SH-SY5Y (cell line): ENCODE results near the gene ZBTB7C.
A peak's percentile ranks its signal among the peaks of the same experiment; 100 is the strongest.

Experiments
- GATA2 ChIP-seq: IDR thresholded peaks from 2 replicates; pipeline ENCODE4 v1.6.1; 2011; ENCODE audit warnings: mild to moderate bottlenecking, low read depth, low read length
- GATA3 ChIP-seq: IDR thresholded peaks from 2 replicates; pipeline ENCODE4 v1.6.1; 2011; ENCODE audit warnings: low read depth, mild to moderate bottlenecking, low read length, moderate library complexity

ZBTB7C gene

DNA sequence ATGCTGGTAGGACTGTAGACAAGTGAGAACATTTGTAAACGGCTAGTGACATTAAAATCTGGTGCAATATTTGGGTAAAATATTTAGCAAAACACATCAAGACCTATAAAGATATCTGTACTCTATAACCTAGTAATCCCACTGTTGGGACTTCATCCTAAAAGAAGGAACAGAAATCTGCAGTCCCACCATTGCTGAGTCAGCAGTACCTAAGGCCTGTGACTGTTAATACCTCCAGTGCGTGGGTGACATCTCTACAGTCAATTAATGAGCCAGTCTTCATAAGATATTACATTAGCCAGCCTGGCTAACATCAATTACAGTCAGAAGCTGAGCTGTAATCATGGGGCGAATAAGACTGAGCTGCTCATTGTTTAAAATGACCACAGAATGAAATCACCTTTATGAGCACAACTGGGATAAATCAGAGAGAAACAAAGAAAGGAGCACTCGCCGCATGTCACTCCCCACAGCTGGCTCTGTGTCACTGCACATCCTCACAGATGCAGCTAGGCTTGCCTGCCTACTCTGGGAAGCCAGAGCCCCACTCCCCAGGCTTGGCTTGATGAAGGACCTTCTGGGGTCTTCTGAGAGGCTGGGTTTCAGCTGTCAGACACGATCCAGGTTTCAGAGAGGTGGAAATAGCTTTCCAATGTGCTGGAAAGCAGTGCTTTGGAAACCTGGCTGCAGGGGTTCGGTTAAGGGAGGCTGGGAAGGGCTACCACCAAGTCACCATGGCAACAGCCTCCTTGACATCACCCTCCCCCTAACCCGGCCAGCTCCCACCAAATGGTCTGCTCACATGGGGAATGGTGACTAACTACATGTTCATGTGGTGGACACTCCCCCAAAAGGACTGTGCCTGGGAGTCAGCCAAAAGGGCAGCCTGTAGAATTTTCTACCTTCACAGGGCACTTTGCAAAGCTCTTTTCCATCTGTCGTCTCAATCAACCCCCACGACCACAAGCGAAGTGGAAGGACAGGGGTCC lies 145.0 kb downstream of the ZBTB7C start:
- TF ChIP-seq GATA2 (no peak), GATA3 (no peak)

DNA sequence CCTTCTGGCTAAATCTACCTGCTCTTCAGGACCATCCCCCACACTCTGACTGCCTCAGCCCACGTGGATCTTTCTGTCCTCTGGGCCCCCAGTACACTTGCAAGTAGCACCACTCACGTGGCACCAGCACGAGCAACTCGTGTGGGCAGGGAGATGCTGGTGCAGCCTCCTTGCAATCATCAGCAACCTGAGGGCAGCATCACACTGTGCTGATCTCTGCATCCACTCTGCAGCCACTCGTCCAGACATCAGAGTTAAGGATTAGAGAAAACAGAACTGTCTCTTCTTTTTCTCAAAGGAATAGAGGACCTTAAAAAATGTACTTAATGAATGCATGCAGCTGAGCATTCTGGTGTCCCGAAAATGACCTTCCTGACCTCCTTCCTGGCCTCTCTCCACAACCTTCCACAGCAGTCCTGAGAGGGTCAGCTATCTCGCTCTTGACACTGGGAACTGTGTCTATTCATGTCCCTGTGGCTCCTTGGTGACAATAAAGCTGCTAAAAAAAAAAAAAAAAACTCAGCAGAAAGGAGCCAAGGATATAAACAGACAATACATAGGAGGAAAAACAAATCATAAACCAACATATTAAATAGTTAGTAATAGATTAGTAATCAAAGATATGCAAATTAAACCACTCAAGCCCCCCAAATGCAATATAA lies 145.9 kb downstream of the ZBTB7C start:
- TF ChIP-seq GATA3 (no peak), GATA2 (no peak)

DNA sequence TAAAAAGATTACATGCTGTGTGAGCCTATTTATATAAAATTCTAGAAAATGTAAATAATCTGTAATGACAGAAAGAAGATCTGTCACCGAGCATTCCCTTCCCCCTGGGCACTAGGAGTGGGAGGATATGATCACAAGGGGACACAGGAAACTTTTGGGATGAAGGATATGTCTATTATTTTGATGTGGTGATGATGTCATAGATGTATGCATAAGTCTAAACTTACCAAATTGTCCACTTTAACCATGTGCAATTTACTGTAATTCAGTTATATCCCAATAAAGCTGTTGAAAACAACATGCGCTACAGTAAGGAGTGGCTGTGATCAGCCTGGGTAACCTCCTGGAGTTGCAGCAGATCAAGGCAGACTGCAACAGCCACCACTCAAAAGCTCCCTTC lies 148.9 kb downstream of the ZBTB7C start:
- no peak for TF ChIP-seq GATA2
- no peak for TF ChIP-seq GATA3

DNA sequence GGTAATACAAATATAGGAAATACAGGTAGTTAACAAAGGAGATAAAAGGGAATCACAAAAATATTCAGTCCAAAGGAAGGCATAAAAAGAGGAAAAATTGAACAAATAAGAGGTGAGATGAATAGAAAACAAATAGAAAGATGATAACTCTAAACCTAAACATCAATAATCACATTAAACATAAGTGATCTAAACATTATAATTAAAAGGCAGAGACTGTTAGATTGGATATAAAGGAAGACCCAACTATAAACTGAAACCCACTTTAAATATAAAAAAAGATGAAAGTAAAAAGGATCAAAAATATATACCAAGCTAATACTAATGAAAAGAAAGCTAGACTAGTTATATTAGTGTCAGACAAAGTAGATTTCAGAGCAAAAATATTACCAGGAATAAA lies 152.3 kb downstream of the ZBTB7C start:
- TF ChIP-seq GATA2, result no peak
- no peak for TF ChIP-seq GATA3

DNA sequence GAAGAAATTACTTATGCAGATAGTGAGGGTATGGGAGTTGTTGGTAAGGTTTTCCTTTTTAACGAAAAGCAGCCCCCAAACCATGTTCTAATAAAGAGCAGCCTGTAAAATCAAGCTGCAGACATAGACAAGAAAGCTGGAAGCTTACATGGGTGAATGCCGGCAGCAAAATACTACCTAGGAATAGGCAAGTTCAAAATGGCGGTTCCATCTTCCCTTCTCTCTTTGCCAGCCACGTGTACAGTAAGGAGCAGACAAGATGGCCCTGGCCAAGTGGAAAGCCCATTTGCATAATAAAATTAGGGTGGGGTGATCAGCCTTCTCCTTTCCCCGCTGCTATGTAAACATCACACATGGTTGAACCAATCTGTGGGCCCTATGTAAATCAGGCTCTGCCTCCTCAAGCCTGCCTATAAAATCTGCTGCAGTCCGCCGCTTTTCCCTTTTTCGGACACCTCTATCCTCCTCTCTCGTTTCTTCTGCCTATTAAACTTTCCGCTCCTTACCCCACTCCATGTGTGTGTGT lies 155.0 kb downstream of the ZBTB7C start:
- TF ChIP-seq GATA2 (no peak), GATA3 (no peak)

DNA sequence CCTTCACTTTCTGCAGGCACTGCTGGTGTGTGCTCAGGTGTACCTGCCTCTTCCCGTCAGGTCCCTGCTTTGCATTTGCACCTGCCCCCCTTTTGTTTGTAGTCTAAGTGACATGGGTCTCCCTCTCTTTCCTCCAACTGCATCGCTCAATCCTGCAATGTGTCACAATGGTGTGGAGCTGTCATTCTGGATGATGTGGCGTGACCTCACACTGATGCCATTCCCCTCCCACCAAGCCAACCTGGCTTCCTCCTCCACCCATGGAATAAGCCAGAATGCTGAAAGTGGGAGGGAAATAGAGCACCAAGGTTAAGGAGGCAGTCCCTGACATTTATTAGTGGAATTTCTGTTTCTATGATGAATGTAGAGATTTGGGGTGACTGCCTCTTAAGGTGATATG lies 156.7 kb downstream of the ZBTB7C start:
- TF ChIP-seq GATA2 (no peak), GATA3 (no peak)

DNA sequence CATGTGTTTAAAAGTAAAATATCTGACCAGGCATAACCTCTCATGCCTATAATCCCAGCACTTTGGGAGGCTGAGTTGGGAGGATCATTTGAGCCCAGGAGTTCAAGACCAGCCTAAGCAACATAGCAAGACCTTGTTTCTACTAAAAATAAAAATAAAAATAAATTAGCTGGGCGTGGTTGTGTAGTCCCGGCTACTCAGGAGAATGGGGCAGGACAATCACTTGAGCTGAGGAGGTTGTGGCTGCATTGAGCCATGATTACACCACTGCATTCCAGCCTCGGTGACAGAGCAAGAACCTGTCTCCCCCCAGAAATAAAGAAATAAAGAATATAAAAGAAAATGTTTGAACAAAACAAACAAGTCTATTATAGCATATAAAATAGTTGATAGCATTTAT lies 158.3 kb downstream of the ZBTB7C start:
- TF ChIP-seq GATA3 (no peak), GATA2 (no peak)

DNA sequence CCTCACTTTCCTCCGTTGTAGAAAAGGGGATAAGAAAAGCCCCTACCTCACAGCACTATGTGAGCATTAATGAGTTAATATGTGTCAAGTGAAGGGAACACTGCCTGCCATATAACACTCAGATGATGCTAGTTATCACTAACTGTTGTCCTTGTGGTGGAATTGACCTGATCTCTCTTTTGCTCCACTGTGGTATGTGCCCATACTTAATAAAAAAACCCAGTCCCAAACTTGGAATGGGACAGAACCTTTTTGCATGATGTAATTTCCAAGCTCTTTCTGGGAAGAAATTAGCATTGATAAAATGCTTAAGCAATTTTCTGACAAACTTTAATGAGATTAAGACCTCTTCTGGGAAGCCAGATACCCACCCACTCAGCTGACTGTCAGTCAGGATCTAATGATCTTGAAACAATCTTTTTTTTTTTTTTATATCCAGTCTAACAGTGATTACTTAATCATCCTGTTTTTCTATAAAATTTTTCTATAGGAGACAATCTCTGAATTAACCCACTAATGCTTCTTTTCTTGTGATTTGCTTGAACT lies 158.7 kb downstream of the ZBTB7C start:
- TF ChIP-seq GATA2, result no peak
- no peak for TF ChIP-seq GATA3

DNA sequence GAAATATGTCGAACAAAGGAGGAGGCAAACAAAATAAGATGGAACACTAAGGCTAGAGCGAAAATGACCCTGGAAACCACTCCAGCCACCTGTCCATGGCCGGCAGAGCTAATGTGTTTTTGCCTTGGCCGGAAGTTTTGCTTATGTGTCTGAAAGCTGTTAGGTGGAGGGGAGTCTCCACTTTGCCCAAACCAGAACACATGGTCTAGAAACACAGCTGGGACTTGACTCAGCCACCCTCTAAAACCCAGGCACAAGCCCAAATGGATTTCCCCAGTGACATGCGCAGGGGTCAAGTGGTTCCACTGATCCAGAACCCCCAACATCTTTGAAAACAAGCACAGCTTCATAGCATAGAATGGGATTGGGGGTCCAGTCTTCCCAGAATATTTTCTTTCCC lies 159.3 kb downstream of the ZBTB7C start:
- TF ChIP-seq GATA2 (no peak), GATA3 (no peak)

DNA sequence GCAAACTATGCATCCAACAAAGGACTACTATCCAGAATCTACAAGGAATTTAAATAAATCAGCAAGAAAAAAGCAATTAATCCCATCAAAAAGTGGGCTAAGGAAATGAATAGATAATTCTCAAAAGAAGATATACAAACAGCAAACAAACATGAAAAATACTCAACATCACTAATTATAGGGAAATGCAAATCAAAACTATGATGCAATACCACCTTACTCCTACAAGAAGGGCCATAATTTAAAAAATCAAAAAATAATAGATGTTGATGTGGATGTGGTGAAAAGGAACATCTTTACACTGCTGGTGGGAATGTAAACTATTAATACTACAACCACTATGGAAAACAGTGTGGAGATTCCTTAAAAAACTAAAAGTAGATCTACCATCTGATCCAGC lies 164.7 kb downstream of the ZBTB7C start:
- TF ChIP-seq GATA2, result no peak
- no peak for TF ChIP-seq GATA3

DNA sequence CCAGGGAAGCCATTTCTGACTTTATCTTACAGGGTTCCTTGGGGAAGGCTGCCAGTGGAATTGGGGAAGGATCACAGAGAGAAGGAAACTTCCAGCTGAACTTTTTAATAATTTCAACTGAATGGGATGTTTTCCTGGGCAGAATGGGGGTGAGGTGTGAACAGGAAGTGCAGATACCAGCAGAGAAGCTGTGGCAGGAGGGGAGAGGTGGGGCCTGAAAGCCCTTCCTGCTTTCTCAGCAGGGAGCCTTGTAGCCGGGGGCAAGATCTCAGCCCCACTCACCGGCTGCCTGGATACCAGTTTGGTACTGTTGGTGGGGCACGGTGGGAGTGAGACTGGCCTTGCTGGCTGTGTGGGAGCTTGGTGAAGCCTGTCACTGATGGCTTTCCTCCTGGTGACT lies 170.5 kb downstream of the ZBTB7C start:
- TF ChIP-seq GATA2 (no peak), GATA3 (no peak)

DNA sequence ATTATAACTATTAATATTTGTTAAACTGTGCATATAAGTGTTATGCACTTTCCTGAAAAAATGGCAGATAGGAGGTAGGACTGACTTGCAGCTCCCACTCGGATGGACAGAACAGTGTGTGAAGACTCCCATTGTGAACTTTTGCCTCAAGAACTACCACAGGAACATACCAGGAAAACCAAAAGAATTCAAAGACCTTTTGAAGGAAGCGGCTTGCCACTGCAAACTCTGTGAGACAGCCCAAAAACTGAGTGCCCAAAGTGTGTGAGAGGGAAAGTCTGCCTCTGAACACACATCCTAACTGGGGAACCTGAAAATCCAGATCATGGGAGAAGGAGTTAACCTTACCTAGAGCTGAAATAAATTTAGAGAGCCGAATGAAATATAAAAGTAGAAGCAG lies 171.0 kb downstream of the ZBTB7C start:
- TF ChIP-seq GATA3 (no peak), GATA2 (no peak)

DNA sequence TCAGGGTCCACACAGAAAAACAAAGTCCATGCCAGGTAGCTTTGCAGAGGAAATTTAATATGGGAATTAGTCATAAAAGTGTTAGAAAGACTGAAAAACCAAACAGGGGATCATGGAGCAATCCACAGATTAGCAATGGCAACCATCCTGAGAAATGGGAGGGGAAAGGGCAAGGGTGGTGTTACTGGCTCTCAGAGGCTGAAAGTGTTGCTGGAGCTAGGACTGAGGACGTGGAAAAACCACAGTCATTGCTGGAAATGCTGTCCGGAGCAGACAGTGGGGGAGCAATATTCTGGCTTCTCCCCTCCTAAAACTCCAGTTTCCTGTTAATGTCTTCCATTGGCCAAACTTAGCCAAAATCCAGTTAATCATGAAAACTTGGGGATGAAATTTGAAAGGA lies 172.4 kb downstream of the ZBTB7C start:
- TF ChIP-seq GATA3, result no peak
- no peak for TF ChIP-seq GATA2

DNA sequence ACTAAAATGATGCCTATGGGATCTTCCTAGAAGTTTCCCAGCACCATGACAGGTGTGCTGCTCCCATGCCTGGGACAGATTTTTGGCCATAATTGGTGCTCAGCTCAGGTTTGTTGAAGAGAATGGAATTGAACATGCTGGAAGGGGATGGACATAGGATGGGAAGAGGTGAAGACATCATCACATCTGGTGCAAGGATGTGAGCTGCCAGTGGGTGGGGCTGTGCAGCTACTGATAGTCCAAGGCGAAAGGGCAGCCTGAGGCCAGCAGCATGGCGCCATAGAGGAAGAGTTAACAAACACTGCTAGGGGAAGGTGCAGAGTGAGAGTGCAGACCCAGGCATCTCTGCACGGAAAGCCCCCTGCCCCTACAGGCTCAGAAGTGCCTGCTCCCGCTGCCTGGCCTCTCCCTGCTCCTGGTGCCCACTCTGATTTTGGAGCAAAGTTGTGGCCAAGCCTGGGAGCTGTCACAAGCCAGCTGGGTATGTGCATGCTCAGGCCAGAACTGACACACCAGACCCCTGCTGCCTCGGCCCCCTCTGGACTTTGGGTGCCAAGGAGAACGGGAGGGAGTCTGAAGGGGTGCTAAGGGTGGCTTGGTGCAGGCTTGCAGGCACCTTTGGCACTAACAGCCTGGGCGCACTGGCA lies 178.6 kb downstream of the ZBTB7C start:
- TF ChIP-seq GATA3 (no peak), GATA2 (no peak)

DNA sequence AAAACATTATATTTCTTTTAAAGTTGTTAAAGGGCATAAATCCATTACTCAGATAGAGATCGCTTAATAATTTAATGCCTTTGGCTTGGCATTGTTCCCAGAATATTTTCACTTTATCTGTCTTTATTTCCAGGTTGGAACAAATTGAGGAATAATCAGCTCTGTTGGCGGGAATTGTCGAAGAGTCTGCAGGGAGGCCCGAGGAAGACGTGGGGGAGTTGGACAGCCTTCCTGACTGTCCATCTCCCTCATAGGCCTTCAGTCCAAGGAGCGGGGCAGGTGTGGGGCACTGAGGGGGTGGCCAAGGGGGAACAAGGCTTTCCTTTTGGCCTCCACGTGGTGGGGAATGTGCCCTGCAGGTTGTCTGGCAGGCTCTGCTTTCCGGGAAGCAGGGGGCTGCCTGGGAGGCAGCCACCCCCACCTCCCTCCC lies 179.6 kb downstream of the ZBTB7C start:
- TF ChIP-seq GATA2 (peak; percentile 41), GATA3 (no peak)
